Nephron (organoid): ENCODE results near the gene LTO1.
A peak's percentile ranks its signal among the peaks of the same experiment; 100 is the strongest.

Experiments
- H3K27ac Mint-ChIP-seq, 3 experiments: 2 replicates each; pipeline ENCODE4 v1.8.0; 2020; ENCODE audit warnings: mixed read lengths in 3 of 3, mild to moderate bottlenecking in 2 of 3, moderate library complexity in 1 of 3
- H3K27me3 Mint-ChIP-seq: 2 replicates; pipeline ENCODE4 v1.8.0; 2021; ENCODE audit warnings: low read depth, mild to moderate bottlenecking, moderate library complexity, mixed read lengths
- H3K36me3 Mint-ChIP-seq: 2 replicates; pipeline ENCODE4 v1.8.0; 2020; ENCODE audit warnings: low read depth, mixed read lengths
- H3K4me1 Mint-ChIP-seq: 2 replicates; pipeline ENCODE4 v1.8.0; 2020; ENCODE audit warnings: mixed read lengths
- H3K4me3 Mint-ChIP-seq, 3 experiments: 2 replicates each; pipeline ENCODE4 v1.8.0; 2020; ENCODE audit warnings: mild to moderate bottlenecking in 3 of 3, mixed read lengths in 3 of 3, moderate library complexity in 2 of 3
- H3K9me3 Mint-ChIP-seq: 2 replicates; pipeline ENCODE4 v1.8.0; 2020; ENCODE audit warnings: mixed read lengths
- CTCF ChIP-seq, 3 experiments: fragments of 200-600 bp; sonication (generic); IDR thresholded peaks; one replicate each; pipeline ENCODE4 v1.5.0; 2021; ENCODE audit warnings: antibody characterized with exemption in 3 of 3; ENCODE audit not compliant: unreplicated experiment in 3 of 3

LTO1 gene

GRCh38 chr11:69639831-69640230, 35.3 kb downstream of the LTO1 start:
- Mint-ChIP-seq H3K9me3 (no peaks in the 10 kb centered on the region), H3K4me3 (peak overlapping the region; percentile 93 to 99 (median 94)), H3K36me3 (peaks cover 4% of the 10 kb centered on the region), H3K27ac (peak overlapping the region in 2 of 3 experiments; percentile 57 to 94), H3K27me3 (peaks cover 67% of the 10 kb centered on the region), H3K4me1 (peaks cover 34% of the 10 kb centered on the region)
- TF ChIP-seq CTCF (IDR thresholded peaks at IDR 0.05; ENCODE audit: unreplicated experiment in 3 of 3) = no peak

- peaks cover 31% of the 10 kb centered on the region for H3K4me1 Mint-ChIP-seq
- no peak for TF ChIP-seq CTCF (IDR thresholded peaks at IDR 0.05; ENCODE audit: unreplicated experiment in 3 of 3)
- peaks cover 72% of the 10 kb centered on the region for H3K27me3 Mint-ChIP-seq
- H3K9me3 Mint-ChIP-seq = no peaks in the 10 kb centered on the region
- peaks cover 3% of the 10 kb centered on the region for H3K36me3 Mint-ChIP-seq
- H3K27ac Mint-ChIP-seq = peak overlapping the region; percentile 69 to 79 (median 76)
- H3K4me3 Mint-ChIP-seq = peak overlapping the region; percentile 93 to 99 (median 94)
These were observed 36.0 kb downstream of the LTO1 start for GRCh38 chr11:69638941-69639681.

GRCh38 chr11:69637941-69638871, 36.9 kb downstream of the LTO1 start:
- H3K36me3 Mint-ChIP-seq = no peaks in the 10 kb centered on the region
- peaks cover 26% of the 10 kb centered on the region for H3K4me1 Mint-ChIP-seq

GRCh38 chr11:69637198-69637940, 37.8 kb downstream of the LTO1 start:
- Mint-ChIP-seq H3K4me1 (peaks cover 26% of the 10 kb centered on the region), H3K9me3 (no peaks in the 10 kb centered on the region), H3K27me3 (peaks cover 67% of the 10 kb centered on the region), H3K27ac (peak overlapping the region in 1 of 3 experiments; percentile 20), H3K36me3 (no peaks in the 10 kb centered on the region), H3K4me3 (peak overlapping the region; percentile 73 to 77 (median 76))
- no peak for TF ChIP-seq CTCF (IDR thresholded peaks at IDR 0.05; ENCODE audit: unreplicated experiment in 3 of 3)

More at GRCh38 chr11:69637941-69638871, 36.9 kb downstream of the LTO1 start:
- H3K27ac Mint-ChIP-seq = peak overlapping the region; percentile 69 to 86 (median 74)
- H3K27me3 Mint-ChIP-seq = peaks cover 66% of the 10 kb centered on the region
- peak overlapping the region; percentile 77 to 84 (median 83) for H3K4me3 Mint-ChIP-seq
- no peak for TF ChIP-seq CTCF (IDR thresholded peaks at IDR 0.05; ENCODE audit: unreplicated experiment in 3 of 3)
- H3K9me3 Mint-ChIP-seq = no peaks in the 10 kb centered on the region

GRCh38 chr11:69636512-69637197, 38.5 kb downstream of the LTO1 start:
- TF ChIP-seq CTCF (IDR thresholded peaks at IDR 0.05; ENCODE audit: unreplicated experiment in 3 of 3) = no peak
- H3K9me3 Mint-ChIP-seq = no peaks in the 10 kb centered on the region
- peaks cover 26% of the 10 kb centered on the region for H3K4me1 Mint-ChIP-seq
- peaks cover 70% of the 10 kb centered on the region for H3K27me3 Mint-ChIP-seq
- H3K27ac Mint-ChIP-seq = peak overlapping the region in 2 of 3 experiments; percentile 68 to 77
- H3K4me3 Mint-ChIP-seq = peak overlapping the region; percentile 75 to 82 (median 78)
- no peaks in the 10 kb centered on the region for H3K36me3 Mint-ChIP-seq
